Measurements from ENCODE around the gene GCNT2. TPM values are rescaled to one million over a fixed set of nuclear protein-coding genes. Genes with fewer than 3 reads are reported as not detected.

GCNT2 gene
- total RNA-seq, 1 donor from 2014 or later, result 17.2 TPM

DNA sequence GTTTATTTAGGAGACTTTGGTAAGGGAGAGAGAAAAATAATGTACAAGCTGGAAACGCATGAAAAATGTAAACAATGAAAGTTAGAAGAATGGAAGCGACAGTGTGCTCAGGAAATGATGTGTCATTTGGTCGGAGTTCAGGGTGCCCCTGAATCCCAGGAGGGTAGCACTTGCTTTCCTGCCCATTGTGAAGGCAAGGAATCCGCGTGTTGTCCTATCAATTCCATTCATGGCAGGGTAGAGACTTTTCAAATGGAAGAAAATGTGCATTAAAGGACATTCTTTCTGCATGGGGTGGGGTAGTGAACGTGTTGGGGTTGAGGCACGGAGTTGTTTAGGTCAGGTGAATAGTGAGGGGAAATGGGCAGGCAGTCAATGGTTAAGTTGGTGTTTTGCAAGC is 33.7 kb downstream of the GCNT2 start:
- Histone ChIP-seq H3K9me3 (no peaks in the 10 kb centered on the region), H3K36me3 (no peaks in the 10 kb centered on the region), H3K27ac (no peak overlapping the region), H3K4me1 (peaks cover 10% of the 10 kb centered on the region), H3K4me3 (no peak overlapping the region), H3K27me3 (no peaks in the 10 kb centered on the region)
- intact Hi-C loops (cut with DNase I), result no loop called here
- no peak for TF ChIP-seq POLR2A (IDR thresholded peaks at IDR 0.05)
- TF ChIP-seq, protein P1, sequence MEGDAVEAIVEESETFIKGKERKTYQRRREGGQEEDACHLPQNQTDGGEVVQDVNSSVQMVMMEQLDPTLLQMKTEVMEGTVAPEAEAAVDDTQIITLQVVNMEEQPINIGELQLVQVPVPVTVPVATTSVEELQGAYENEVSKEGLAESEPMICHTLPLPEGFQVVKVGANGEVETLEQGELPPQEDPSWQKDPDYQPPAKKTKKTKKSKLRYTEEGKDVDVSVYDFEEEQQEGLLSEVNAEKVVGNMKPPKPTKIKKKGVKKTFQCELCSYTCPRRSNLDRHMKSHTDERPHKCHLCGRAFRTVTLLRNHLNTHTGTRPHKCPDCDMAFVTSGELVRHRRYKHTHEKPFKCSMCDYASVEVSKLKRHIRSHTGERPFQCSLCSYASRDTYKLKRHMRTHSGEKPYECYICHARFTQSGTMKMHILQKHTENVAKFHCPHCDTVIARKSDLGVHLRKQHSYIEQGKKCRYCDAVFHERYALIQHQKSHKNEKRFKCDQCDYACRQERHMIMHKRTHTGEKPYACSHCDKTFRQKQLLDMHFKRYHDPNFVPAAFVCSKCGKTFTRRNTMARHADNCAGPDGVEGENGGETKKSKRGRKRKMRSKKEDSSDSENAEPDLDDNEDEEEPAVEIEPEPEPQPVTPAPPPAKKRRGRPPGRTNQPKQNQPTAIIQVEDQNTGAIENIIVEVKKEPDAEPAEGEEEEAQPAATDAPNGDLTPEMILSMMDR (IDR thresholded peaks at IDR 0.05), result no peak
- TF ChIP-seq POLR2AphosphoS5 (IDR thresholded peaks at IDR 0.05; ENCODE audit: insufficient read depth in 1 of 2, low read depth in 1 of 2), result no peak
- no peak for DNase-seq (ENCODE audit: extremely low spot score in 2 of 2)

DNA sequence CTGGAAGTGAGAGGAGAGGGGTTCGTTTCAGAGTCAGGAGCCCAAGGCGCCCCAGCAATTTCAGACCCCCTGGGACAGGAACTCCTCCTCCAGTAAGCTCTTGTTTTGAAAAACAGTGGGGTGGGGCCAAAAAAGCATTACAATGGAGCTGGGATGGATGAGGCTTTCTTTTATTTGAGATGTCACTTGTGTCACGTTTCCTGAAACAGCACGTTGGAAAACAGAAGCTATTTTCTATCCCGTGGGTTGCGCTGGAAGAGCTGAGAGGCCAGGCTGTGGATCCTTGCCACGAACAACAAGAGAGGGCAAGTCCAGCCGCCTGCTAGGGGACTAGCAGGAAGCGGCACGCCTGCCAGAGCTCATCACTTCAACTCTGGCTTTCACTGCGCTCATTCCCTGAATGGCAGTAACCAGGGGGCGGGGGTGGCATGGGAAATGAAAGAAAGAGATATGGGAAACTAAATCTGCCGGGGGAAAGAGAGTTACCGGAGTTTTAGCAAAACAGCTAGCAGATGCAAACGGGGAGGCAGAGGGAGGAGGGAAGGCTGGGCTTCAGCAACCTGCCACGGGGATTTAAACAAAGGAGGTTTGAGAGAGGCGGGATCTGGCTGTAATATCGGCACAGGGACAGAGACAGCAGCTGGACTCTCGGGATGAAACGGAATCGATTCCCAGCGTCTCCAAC is 34.6 kb downstream of the GCNT2 start:
- no peaks in the 10 kb centered on the region for H3K9me3 ChIP-seq
- TF ChIP-seq, protein P1 (IDR thresholded peaks at IDR 0.05), result no peak
- TF ChIP-seq POLR2A (IDR thresholded peaks at IDR 0.05), result no peak
- TF ChIP-seq POLR2AphosphoS5 (IDR thresholded peaks at IDR 0.05; ENCODE audit: insufficient read depth in 1 of 2, low read depth in 1 of 2), result no peak
- no peaks in the 10 kb centered on the region for H3K27me3 ChIP-seq
- peak overlapping the region; percentile 29 to 32 for H3K4me3 ChIP-seq
- H3K4me1 ChIP-seq, result peaks cover 10% of the 10 kb centered on the region
- no peaks in the 10 kb centered on the region for H3K36me3 ChIP-seq
- H3K27ac ChIP-seq, result peak overlapping the region; percentile 12
- intact Hi-C loops (cut with DNase I), result no loop called here
- DNase-seq (ENCODE audit: extremely low spot score in 2 of 2), result no peak

DNA sequence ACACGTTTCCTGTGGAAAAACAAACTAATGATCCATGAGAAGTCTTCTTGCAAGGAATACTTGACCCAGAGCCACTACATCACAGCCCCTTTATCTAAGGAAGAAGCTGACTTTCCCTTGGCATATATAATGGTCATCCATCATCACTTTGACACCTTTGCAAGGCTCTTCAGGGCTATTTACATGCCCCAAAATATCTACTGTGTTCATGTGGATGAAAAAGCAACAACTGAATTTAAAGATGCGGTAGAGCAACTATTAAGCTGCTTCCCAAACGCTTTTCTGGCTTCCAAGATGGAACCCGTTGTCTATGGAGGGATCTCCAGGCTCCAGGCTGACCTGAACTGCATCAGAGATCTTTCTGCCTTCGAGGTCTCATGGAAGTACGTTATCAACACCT is 35.4 kb downstream of the GCNT2 start:
- intact Hi-C loops (cut with DNase I), result no loop called here
- H3K27me3 ChIP-seq, result no peaks in the 10 kb centered on the region
- no peak for DNase-seq (ENCODE audit: extremely low spot score in 2 of 2)
- no peak overlapping the region for H3K4me3 ChIP-seq
- H3K36me3 ChIP-seq, result no peaks in the 10 kb centered on the region
- peaks cover 10% of the 10 kb centered on the region for H3K4me1 ChIP-seq
- TF ChIP-seq POLR2A (IDR thresholded peaks at IDR 0.05) (no peak), POLR2AphosphoS5 (IDR thresholded peaks at IDR 0.05; ENCODE audit: insufficient read depth in 1 of 2, low read depth in 1 of 2) (no peak)
- TF ChIP-seq, protein P1 (IDR thresholded peaks at IDR 0.05), result no peak
- no peak overlapping the region for H3K27ac ChIP-seq
- no peaks in the 10 kb centered on the region for H3K9me3 ChIP-seq

DNA sequence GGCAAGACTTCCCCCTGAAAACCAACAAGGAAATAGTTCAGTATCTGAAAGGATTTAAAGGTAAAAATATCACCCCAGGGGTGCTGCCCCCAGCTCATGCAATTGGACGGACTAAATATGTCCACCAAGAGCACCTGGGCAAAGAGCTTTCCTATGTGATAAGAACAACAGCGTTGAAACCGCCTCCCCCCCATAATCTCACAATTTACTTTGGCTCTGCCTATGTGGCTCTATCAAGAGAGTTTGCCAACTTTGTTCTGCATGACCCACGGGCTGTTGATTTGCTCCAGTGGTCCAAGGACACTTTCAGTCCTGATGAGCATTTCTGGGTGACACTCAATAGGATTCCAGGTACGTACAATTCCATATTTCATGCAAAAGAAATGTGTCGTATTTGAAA is 35.8 kb downstream of the GCNT2 start:
- Histone ChIP-seq H3K4me3 (no peak overlapping the region), H3K4me1 (peaks cover 10% of the 10 kb centered on the region), H3K9me3 (no peaks in the 10 kb centered on the region), H3K36me3 (no peaks in the 10 kb centered on the region), H3K27ac (no peak overlapping the region), H3K27me3 (no peaks in the 10 kb centered on the region)
- intact Hi-C loops (cut with DNase I), result no loop called here
- no peak for DNase-seq (ENCODE audit: extremely low spot score in 2 of 2)
- TF ChIP-seq POLR2A (IDR thresholded peaks at IDR 0.05) (no peak), POLR2AphosphoS5 (IDR thresholded peaks at IDR 0.05; ENCODE audit: insufficient read depth in 1 of 2, low read depth in 1 of 2) (no peak)
- TF ChIP-seq, protein P1 (IDR thresholded peaks at IDR 0.05), result no peak

DNA sequence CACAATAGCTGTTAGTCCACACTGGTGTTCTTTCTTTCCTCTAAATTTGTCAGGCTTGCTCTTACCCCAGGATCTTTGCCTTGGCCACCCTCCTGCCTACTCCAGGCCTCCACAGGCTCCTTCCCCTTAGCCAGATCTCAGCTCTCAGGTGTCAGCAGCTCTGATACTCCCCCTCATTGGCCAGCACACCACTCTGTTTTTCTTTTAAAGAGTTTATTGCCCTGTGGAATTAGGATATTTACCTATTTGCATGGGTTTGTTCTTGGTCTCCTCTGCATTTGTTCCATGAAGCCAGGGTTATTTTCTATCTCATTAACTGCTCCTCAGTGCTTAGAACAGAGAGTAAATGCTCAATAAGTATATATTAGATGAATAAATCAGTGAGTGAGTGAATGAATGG is 36.8 kb downstream of the GCNT2 start:
- intact Hi-C loops (cut with DNase I), result no loop called here

More for the DNA sequence above, 36.8 kb downstream of the GCNT2 start:
- H3K4me3 ChIP-seq, result no peak overlapping the region
- no peaks in the 10 kb centered on the region for H3K9me3 ChIP-seq
- H3K36me3 ChIP-seq, result no peaks in the 10 kb centered on the region
- H3K27ac ChIP-seq, result no peak overlapping the region
- peaks cover 10% of the 10 kb centered on the region for H3K4me1 ChIP-seq
- TF ChIP-seq POLR2AphosphoS5 (IDR thresholded peaks at IDR 0.05; ENCODE audit: insufficient read depth in 1 of 2, low read depth in 1 of 2) (no peak), POLR2A (IDR thresholded peaks at IDR 0.05) (no peak)
- TF ChIP-seq, protein P1 (IDR thresholded peaks at IDR 0.05), result no peak
- no peaks in the 10 kb centered on the region for H3K27me3 ChIP-seq
- DNase-seq (ENCODE audit: extremely low spot score in 2 of 2), result no peak
